Epithelial cell of esophagus (primary cell): ENCODE data around the gene ADAM10.

Experiments
- DNase-seq: peaks from one replicate; pipeline ENCODE4 v3.0.0; 2010; ENCODE audit warnings: low read depth
- H3K4me3 ChIP-seq: 2 replicates; pipeline ENCODE4 v1.5.1; 2011; ENCODE audit warnings: mild to moderate bottlenecking, low read length, control low read depth
- TF ChIP-seq, protein P1 (sequence below): IDR thresholded peaks from 2 replicates; pipeline ENCODE4 v1.5.1; 2011; ENCODE audit warnings: low read depth, mild to moderate bottlenecking, low read length, control low read depth, inconsistent platforms; ENCODE audit not compliant: insufficient read depth; ENCODE audit errors: missing control alignments

The ADAM10 gene

DNA sequence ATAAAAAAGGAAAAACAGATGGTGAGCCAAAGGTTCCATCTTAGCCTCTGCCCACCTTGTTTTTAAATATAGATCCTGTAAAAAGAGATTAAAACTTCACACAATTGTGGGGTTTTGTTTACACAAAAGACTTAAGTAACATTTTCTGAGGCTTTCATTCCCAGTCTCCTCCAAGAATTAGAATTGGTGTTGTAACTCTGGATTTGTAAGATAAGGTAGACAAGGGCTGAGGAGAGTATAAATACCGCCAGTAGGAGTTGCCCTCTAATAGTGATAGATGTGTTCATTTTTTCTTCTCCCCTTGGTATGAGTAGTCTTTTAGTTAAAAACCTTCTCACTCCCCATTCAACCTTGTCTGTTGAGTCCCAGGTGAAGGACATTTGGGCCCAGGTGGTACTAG, 30.0 kb upstream of the ADAM10 start:
- TF ChIP-seq, protein P1, sequence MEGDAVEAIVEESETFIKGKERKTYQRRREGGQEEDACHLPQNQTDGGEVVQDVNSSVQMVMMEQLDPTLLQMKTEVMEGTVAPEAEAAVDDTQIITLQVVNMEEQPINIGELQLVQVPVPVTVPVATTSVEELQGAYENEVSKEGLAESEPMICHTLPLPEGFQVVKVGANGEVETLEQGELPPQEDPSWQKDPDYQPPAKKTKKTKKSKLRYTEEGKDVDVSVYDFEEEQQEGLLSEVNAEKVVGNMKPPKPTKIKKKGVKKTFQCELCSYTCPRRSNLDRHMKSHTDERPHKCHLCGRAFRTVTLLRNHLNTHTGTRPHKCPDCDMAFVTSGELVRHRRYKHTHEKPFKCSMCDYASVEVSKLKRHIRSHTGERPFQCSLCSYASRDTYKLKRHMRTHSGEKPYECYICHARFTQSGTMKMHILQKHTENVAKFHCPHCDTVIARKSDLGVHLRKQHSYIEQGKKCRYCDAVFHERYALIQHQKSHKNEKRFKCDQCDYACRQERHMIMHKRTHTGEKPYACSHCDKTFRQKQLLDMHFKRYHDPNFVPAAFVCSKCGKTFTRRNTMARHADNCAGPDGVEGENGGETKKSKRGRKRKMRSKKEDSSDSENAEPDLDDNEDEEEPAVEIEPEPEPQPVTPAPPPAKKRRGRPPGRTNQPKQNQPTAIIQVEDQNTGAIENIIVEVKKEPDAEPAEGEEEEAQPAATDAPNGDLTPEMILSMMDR, result no peak
- no peak overlapping the region for H3K4me3 ChIP-seq
- DNase-seq, result no peak

DNA sequence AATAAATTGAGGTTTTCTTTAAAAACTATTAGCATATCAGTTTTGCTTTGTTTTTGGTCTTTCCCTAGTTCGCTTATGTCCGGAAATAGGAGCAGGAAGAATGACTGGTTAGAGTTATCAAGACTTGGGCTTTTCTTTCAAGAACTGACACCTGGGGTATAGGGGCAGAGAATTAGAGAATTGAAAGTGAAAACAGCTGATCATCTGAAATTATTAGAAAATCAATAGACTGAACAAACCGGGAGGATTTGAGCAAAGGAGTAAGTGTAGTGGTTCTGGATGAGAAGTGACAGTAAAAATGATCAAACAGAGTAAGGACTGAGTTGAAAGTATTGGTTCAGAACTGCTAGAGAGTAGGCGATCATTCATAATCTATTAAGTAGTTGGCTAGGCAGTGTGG, 27.6 kb upstream of the ADAM10 start:
- TF ChIP-seq, protein P1, result no peak

DNA sequence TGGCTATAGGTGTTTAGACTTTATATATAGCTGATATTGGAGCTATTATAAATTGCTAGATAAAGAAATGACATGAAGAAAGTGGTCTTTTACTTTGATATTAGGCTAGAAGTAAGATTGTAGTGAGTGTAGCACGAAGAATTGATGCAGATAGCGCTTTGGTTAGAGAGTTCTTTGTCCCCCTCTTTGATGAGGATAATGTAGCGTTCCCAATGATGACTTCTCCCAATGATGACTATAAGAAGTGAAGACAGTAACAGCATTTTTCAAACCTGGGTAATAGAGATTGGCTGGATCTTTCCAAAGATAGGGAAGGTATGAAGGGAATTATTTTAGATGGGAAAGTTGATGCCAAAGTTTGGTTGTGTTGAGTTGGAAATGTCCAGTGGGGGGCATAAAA, 25.9 kb upstream of the ADAM10 start:
- no peak for DNase-seq
- no peak overlapping the region for H3K4me3 ChIP-seq

More for the DNA sequence above, 27.6 kb upstream of the ADAM10 start:
- H3K4me3 ChIP-seq, result no peak overlapping the region
- DNase-seq, result no peak

DNA sequence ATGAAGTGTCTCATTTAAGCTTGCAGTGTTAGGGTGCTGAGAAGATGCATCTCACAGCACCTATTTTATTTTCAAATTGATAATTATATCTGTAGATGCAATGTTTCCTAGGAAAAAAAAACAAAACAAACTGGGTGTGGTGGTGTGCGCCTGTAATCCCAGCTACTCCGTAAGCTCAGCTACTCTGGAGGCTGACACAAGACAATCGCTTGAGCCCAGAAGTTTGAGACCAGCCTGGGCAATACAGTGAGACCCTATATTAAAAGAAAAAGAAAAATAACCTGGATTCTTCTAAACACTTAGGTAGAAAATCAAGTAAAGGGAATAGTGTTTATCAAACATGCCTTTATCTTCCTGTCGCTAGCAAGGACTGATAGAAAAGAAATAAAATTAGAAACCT, 23.5 kb upstream of the ADAM10 start:
- peak overlapping the region; percentile 90 for H3K4me3 ChIP-seq
- DNase-seq, result peak; percentile 11
- TF ChIP-seq, protein P1, result no peak

More for the DNA sequence above, 25.9 kb upstream of the ADAM10 start:
- TF ChIP-seq, protein P1, result no peak

DNA sequence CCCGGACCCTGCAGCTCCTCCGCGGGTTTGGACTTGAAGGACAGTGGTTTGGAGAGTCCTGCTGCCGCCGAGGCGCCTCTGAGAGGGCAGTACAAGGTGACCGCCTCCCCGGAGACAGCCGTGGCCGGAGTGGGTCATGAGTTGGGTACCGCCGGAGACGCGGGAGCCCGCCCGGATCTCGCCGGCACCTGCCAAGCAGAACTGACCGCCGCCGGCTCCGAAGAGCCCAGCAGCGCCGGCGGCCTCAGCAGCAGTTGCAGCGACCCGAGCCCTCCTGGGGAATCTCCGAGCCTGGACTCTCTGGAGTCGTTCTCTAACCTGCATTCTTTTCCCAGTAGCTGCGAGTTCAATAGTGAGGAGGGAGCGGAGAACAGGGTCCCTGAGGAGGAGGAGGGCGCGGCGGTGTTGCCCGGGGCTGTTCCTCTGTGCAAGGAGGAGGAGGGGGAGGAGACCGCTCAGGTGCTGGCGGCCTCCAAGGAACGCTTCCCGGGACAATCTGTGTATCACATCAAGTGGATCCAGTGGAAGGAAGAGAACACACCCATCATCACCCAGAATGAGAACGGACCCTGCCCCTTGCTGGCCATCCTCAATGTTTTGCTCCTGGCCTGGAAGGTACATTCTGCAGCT, 22.2 kb upstream of the ADAM10 start:
- DNase-seq, result peak; percentile 43
- TF ChIP-seq, protein P1, result no peak
- peak overlapping the region; percentile 90 for H3K4me3 ChIP-seq

DNA sequence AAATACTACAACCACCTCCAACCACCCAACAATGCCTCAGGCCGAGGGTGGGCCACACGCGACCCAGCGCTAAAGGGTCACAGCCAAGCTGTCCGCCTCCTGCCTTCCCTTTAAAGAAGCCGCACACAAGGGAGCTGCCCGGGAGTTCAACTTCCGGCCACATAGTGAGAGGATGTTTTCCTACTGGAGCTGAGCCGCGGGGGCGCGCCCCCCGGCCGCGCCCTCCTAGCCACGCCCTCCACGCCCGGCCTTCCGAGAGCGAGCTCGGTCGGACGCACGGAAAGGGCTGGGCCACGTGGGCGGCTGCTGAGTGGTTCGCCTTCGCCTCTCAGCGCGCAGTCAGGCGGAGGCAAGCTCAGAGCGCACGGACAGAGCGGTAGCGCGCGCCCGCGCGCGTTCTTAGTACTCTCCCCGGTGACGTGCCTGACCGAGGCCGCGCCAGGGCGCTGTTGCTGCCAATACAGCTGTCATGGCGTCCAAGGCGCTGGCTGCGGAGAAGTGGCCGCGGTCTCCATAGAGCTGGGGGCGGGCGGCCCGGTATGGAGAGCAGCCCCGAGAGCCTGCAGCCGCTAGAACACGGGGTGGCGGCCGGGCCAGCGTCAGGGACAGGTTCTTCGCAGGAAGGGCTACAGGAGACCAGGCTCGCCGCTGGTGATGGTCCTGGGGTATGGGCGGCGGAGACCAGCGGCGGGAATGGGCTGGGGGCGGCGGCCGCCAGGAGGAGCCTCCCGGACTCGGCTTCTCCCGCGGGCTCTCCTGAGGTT, 21.5 kb upstream of the ADAM10 start, which contains the start of gene MINDY2:
TSS of gene MINDY2 (plus strand) at position 446 of the 764 bp plus-strand sequence. CDS start at position 540, 94 bp downstream.
- H3K4me3 ChIP-seq, result peak within 1 kb of the TSS; percentile 90
- TF ChIP-seq, protein P1, result peak; percentile 35
- DNase-seq, result peak; percentile 99
